Smooth muscle cell (in vitro differentiated cells): ENCODE measurements around the gene ANKRD40CL. TPM values are rescaled to one million over a fixed set of nuclear protein-coding genes. Genes with fewer than 3 reads are reported as not detected.

Experiments
- DNase-seq: peaks from one replicate; lab custom pipeline; 2025; ENCODE audit not compliant: unreplicated experiment; lab: John Stamatoyannopoulos, UW
- H2AFZ ChIP-seq: fragments of 200-600 bp; sonication (generic); 2 replicates; pipeline ENCODE4 v1.6.0; 2016; ENCODE audit warnings: antibody characterized with exemption, low read depth, mild to moderate bottlenecking
- H3F3A ChIP-seq: fragments of 200-600 bp; sonication (generic); 2 replicates; pipeline ENCODE4 v1.6.0; 2017; ENCODE audit warnings: antibody characterized with exemption, low read depth
- H3K27ac ChIP-seq: fragments of 200-600 bp; sonication (generic); 2 replicates; pipeline ENCODE4 v1.5.1; 2016; ENCODE audit warnings: low read depth, mild to moderate bottlenecking
- H3K27me3 ChIP-seq: fragments of 200-600 bp; sonication (generic); 2 replicates; pipeline ENCODE4 v1.6.1; 2016; ENCODE audit warnings: low read depth, mild to moderate bottlenecking
- H3K36me3 ChIP-seq: fragments of 200-600 bp; sonication (generic); 2 replicates; pipeline ENCODE4 v1.5.1; 2016; ENCODE audit warnings: low read depth
- H3K4me1 ChIP-seq: fragments of 200-600 bp; sonication (generic); 2 replicates; pipeline ENCODE4 v1.5.1; 2016; ENCODE audit warnings: low read depth
- H3K4me2 ChIP-seq: fragments of 200-600 bp; sonication (generic); 2 replicates; pipeline ENCODE4 v1.6.0; 2016; ENCODE audit warnings: mild to moderate bottlenecking
- H3K4me3 ChIP-seq: fragments of 200-600 bp; sonication (generic); 2 replicates; pipeline ENCODE4 v1.5.1; 2016; ENCODE audit warnings: mild to moderate bottlenecking
- H3K79me2 ChIP-seq: fragments of 200-600 bp; sonication (generic); 2 replicates; pipeline ENCODE4 v1.6.0; 2016; ENCODE audit warnings: low read depth, mild to moderate bottlenecking
- H3K9ac ChIP-seq: fragments of 200-600 bp; sonication (generic); 2 replicates; pipeline ENCODE4 v1.6.0; 2016; ENCODE audit warnings: low read depth
- H3K9me3 ChIP-seq: fragments of 200-600 bp; sonication (generic); replicated peaks from 2 replicates; pipeline ENCODE4 v1.5.1; 2016; ENCODE audit warnings: low read depth
- H4K20me1 ChIP-seq: fragments of 200-600 bp; sonication (generic); 2 replicates; pipeline ENCODE4 v1.6.0; 2016; ENCODE audit warnings: low read depth
- WGBS: methylation state at CpG from one replicate; pipeline ENCODE4 v1.1.7; 2016; ENCODE audit warnings: low lambda C conversion rate; 5-methylcytosine and 5-hydroxymethylcytosine counted together
- polyA plus RNA-seq: library from polyadenylated mRNA; unstranded; fragments of >200 nt; fragmentation: Nextera tagmentation; extraction: Ambion mirVana; gene quantifications from 2 replicates; pipeline ENCODE4 v1.2.1, GENCODE V29; 2016
- total RNA-seq: library from RNA; depleted of rRNA; stranded (reverse); fragments of >200 nt; gene quantifications from 2 replicates; pipeline ENCODE4 v1.2.3, GENCODE V29; 2014
- TF ChIP-seq, protein P1 (sequence below): fragments of 200-600 bp; sonication (generic); IDR thresholded peaks from 2 replicates; pipeline ENCODE4 v1.5.1; 2017; ENCODE audit warnings: borderline replicate concordance, mild to moderate bottlenecking, antibody characterized with exemption; ENCODE audit not compliant: insufficient read depth, poor library complexity, severe bottlenecking

ANKRD40CL gene
- total and polyA plus RNA-seq, 2 experiments from 2014 or later, result not detected

DNA sequence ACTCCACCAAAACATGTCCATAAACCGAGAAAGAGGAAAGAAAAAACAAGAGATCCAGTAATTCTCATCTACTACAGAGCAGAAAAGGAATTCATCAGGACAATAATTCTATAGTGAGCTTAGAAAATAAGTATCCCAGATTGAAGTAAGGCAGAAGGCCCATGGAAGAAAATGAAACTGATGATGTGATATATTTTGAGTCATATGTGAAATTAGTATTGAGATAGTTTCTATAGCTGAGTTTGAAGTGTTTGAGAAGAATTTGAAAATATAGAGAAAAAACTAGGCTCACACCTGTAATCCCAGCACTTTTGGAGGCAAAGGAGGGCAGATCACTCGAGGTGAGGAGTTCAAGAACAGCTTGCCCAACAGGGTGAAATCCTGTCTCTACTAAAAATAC, 28.2 kb downstream of the ANKRD40CL start:
- H3K27me3 ChIP-seq, result no peaks in the 10 kb centered on the region
- DNase-seq, result no peak
- H3K9me3 ChIP-seq, result no peaks in the 10 kb centered on the region
- 95% methylated on average over 2 of the region's 2 CpGs for WGBS
- H4K20me1 ChIP-seq, result peaks cover 98% of the 10 kb centered on the region
- no peak overlapping the region for H3K27ac ChIP-seq
- no peak overlapping the region for H3K4me2 ChIP-seq
- H3K9ac ChIP-seq, result no peak overlapping the region
- H2AFZ ChIP-seq, result no peak overlapping the region
- peaks cover under 1% of the 10 kb centered on the region for H3F3A ChIP-seq
- H3K36me3 ChIP-seq, result peaks cover 37% of the 10 kb centered on the region
- H3K4me3 ChIP-seq, result no peak overlapping the region
- H3K4me1 ChIP-seq, result no peaks in the 10 kb centered on the region
- peaks cover 79% of the 10 kb centered on the region for H3K79me2 ChIP-seq
- TF ChIP-seq, protein P1, sequence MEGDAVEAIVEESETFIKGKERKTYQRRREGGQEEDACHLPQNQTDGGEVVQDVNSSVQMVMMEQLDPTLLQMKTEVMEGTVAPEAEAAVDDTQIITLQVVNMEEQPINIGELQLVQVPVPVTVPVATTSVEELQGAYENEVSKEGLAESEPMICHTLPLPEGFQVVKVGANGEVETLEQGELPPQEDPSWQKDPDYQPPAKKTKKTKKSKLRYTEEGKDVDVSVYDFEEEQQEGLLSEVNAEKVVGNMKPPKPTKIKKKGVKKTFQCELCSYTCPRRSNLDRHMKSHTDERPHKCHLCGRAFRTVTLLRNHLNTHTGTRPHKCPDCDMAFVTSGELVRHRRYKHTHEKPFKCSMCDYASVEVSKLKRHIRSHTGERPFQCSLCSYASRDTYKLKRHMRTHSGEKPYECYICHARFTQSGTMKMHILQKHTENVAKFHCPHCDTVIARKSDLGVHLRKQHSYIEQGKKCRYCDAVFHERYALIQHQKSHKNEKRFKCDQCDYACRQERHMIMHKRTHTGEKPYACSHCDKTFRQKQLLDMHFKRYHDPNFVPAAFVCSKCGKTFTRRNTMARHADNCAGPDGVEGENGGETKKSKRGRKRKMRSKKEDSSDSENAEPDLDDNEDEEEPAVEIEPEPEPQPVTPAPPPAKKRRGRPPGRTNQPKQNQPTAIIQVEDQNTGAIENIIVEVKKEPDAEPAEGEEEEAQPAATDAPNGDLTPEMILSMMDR, result no peak

DNA sequence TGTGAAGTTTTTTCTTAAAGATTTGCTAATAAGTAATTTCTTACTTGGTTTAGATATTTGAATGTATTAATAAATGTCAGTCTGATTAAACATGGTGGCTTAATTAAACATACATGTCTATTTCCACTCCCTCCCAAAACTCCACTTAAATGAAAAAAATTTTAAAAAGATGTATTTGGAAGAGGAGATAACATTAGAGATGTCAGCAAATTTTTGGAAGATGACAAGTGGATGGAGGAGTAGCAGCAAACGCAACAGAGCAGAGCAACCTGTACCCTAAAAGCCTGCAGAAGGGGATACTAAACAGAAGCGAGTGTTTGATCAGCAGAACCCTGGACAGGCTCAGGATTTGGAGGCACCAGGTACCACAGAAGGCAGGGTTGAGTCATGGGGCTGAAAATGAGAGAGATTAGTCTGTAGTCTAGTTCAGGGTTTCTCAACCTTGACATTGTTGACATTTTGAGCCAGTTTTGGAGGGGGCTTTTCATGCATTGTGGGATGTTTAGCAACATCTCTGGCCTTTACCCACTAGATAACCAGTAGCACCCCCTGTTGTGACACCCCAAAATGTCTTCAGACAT, 30.1 kb downstream of the ANKRD40CL start:
- H4K20me1 ChIP-seq, result peaks cover 99% of the 10 kb centered on the region
- TF ChIP-seq, protein P1, result no peak
- WGBS, result 85% methylated on average over 2 of the region's 2 CpGs
- no peak overlapping the region for H2AFZ ChIP-seq
- H3K4me2 ChIP-seq, result no peak overlapping the region
- no peaks in the 10 kb centered on the region for H3K27me3 ChIP-seq
- H3F3A ChIP-seq, result no peaks in the 10 kb centered on the region
- DNase-seq, result no peak
- no peak overlapping the region for H3K27ac ChIP-seq
- no peak overlapping the region for H3K4me3 ChIP-seq
- peaks cover 89% of the 10 kb centered on the region for H3K79me2 ChIP-seq
- peaks cover 22% of the 10 kb centered on the region for H3K36me3 ChIP-seq
- H3K4me1 ChIP-seq, result no peaks in the 10 kb centered on the region
- no peaks in the 10 kb centered on the region for H3K9me3 ChIP-seq
- no peak overlapping the region for H3K9ac ChIP-seq

DNA sequence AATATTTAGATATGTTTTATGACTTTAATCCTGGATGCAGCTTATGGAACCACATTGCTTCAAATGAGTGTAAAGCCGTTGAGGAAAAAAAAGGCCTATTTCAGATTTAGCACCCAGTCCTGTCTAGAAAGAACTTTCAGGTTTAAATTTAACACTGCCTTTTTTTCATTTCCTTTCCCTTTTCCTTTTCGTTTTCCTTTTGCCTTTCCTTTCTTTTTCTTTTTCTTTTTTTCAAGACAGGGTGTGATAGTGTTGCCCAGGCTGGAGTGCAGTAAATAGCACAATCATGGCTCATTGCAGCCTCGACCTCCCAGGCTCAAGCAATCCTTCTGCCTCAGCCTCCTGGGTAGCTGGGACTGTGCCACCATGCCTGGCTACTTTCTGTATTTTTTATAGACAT, 32.0 kb downstream of the ANKRD40CL start:
- Histone ChIP-seq H3K9me3 (no peaks in the 10 kb centered on the region), H3K79me2 (peaks cover 100% of the 10 kb centered on the region), H3F3A (peaks cover 7% of the 10 kb centered on the region), H3K9ac (no peak overlapping the region), H3K36me3 (peaks cover 7% of the 10 kb centered on the region), H2AFZ (no peak overlapping the region), H3K27ac (no peak overlapping the region), H3K4me3 (no peak overlapping the region), H4K20me1 (peaks cover 100% of the 10 kb centered on the region), H3K27me3 (no peaks in the 10 kb centered on the region), H3K4me1 (no peaks in the 10 kb centered on the region), H3K4me2 (no peak overlapping the region)
- 94% methylated on average over 3 of the region's 3 CpGs for WGBS
- no peak for DNase-seq
- TF ChIP-seq, protein P1, result no peak
